HG02623 (cell line): ENCODE measurements around the gene VHLL.

Experiments used
- ATAC-seq: cut with Tn5 transposase; IDR thresholded peaks from one replicate; pipeline ENCODE4 v1.9.1; 2021; ENCODE audit warnings: moderate library complexity; ENCODE audit not compliant: unreplicated experiment

Gene VHLL

DNA sequence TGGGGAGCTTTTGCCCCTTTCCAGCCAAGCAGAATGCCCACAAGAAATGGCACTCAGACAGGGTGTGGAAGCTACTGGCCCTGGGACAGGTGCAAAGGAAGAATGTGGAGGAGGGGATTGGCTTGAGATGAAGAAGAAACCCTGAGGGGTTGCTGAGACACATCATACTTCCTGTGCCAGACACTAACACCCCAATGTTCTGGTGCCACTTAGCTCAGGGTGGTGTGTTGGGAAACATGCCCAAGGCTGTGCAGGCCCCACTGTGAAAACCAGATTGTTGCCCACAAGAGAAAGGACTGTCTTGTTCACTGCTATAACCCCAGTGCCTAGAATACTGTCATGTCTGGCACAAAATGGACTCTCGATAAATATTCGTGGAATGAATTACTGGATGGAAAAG is 41.4 kb downstream of the VHLL start:
- no peak for ATAC-seq

DNA sequence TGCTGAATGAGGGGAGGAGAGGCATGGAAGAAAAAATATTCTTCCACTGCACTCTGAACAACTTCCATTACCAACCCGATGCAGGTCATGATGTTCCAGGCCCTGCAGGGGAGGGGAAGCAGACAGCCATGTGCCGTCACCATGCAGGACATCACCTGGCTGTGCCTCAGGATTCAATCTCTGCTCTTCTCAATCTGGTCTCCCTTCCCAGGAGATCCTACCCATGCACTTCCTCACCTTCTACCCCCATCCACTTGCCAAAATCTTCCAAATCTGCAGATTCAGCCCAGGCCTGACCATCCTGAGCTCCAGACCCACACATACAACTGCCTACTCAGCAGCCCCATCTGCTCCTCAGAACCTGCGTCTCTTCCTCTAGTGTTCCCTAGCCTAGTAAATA is 45.5 kb downstream of the VHLL start:
- no peak for ATAC-seq

GRCh38 chr1:156251527-156251926 is 47.6 kb downstream of the VHLL start:
- no peak for ATAC-seq

- ATAC-seq = no peak
These were observed 49.5 kb downstream of the VHLL start for GRCh38 chr1:156249593-156249992.
